CD4-positive, alpha-beta T cell treated with Interferon alpha-2 for 1 hour (primary cell): Measurements from ENCODE around the gene TRIM26.

Source experiments
- DNase-seq, 2 donors: peaks; one replicate each; pipeline ENCODE4 v3.0.0-alpha.2; 2020 to 2022

The TRIM26 gene

GRCh38 chr6:30207619-30208295 lies 5.4 kb downstream of the TRIM26 start:
- DNase-seq, result no peak

- no peak for DNase-seq
Observed at GRCh38 chr6:30206799-30207618, 6.2 kb downstream of the TRIM26 start.

DNA sequence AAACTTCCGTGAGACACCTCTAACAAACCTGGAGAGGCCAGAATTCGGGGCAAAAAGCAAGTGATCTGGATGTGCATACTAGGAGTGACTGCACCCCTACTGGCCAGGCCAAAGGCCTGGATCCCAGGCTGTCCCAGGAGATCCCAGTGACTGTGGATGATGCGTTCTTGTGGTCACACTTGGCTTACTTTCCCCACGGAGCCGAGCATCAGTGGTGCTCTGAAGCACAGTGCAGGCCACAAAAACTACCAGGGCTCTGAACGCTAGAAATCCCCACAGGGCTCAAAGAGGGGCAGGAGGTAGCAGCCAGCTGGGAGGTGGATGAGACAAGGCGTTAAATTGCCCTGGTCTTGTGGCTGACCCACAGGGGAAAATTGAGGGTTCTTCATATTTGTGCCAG lies 7.1 kb downstream of the TRIM26 start:
- no peak for DNase-seq

DNA sequence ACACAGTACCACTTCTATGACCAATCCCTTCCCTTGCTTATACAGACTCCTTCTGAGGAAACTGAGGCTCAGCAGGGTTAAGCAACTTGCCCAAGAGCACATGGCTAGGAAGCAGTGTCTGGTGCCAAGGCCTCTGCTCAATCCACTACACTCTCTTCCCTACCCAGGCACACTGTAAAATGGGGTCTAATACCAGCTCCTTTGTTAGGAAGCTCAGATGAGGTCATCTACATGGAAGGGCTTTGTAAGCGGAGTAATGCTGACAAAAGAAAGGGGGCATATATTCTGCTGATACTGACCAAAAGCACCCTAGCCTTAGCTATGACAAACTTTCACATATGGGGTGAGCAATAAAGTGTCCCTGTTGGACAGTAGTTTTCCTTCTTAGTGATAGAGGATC lies 9.1 kb downstream of the TRIM26 start:
- no peak for DNase-seq

GRCh38 chr6:30202366-30202765 lies 10.8 kb downstream of the TRIM26 start:
- no peak for DNase-seq

DNA sequence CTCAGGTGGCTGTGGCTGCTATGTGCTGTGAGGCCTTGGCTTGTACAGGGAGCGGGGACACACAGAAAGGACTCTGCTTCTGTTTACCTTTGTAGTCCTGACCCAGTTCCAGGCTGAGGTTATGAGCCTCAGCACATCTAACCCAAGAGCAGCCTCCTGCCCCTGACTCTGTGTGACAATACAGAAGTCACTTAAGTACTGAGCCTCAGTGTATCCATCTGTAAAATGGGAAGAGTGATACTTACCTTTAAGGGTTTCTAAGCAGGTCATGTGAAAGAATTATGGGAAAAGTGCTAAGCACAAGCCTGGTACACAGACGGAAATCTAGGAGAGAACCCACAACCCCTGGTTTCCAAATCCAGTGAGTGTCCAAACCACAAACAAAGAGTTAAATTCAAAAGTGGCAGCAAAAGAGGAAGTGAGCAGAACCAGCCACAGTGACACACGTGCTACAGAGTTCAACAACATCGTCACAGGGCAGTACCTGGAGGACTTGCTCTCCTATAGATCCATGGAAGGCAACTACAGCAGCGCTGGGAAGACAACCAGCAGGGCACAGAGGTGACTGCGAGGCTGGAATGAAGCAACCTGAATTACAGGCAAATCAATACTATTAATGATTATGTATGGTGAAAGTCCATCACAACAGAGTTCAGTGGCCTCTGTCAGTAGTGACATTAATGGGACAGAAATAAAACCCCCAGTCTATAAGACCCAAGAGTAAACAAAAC lies 12.5 kb downstream of the TRIM26 start:
- DNase-seq, result peak in 1 of 2 donors; percentile 37

DNA sequence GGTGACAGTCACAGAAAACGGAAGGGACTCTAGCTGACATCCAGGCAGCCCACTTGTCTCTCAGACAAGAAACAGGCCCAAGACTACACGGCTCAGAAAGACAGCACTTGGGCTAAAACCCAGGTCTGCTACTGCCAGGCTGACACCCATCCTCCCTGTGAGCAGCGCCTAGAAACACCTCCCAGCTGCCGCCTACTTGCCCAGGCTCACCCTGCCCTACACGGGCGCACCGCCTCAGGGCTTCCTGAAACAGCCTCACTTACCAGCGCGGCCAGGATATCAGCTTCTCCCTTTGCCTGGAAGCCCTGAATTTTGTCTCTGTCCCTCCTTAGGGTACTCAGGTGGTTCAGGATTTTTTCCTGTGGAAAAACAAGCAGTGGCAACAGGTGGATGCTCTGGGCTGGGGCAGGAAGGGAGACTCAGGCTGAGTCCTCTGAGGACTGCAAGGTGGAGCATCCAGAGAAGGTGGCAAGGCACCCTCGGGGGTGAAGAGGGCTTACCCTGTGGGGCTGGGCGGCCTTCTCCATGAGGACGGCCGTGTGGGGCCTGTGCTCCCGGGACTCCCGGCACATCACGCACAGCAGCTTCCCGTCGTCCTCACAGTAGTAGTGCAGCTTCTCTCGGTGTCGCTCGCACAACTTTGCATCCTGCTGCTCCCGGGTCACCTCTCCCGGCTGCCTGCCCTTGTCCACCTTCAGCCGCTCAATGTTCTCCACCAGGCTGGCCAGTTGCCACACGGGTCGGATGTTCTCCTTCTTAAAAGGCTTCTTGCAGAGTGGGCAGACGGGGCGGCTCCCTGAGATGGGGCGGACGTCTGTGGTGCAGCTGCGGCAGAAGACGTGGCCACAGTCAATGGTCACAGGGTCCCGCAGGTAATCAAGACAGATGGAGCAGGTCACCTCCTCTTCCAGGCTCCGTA lies 14.8 kb downstream of the TRIM26 start:
- DNase-seq, result no peak

DNA sequence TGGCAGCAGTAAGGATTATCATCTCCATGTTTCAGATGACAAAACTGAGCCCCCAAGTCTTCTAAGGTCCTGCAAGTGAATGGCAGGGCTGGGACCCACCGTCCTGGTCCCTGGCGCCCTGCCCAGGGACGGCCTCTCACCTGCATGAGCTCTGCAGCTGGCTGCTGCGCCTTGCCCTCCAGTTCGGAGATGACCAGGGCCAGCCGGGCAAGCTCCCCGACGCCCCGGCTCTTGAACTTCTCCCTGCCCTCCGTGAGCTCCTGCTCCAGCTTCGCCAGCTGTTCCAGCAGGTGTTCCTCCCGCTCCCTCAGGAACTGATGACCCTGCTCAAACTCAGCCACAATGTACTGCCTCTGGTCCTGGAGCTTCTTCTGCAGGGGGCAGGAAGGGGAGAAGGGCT lies 16.8 kb downstream of the TRIM26 start:
- DNase-seq, result no peak

DNA sequence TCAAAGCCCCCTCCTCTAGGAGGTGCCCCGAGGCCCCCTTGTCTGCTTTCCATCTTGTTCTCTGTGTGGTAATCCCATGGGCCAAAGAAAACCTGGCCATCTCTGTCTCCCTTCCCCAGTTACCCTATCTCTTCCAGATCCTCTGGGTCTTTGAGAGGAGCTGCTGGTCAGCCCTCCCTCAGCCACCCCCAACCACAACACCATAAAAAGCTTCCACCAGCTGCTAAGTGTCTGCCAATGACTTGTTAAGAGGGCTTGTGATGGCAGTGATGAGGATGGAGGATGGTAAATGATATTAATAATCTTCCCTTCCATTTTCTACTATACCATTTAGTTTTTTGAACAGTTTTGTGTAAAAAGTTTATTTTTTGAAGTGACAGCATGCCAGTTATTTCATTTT lies 17.3 kb downstream of the TRIM26 start:
- no peak for DNase-seq

DNA sequence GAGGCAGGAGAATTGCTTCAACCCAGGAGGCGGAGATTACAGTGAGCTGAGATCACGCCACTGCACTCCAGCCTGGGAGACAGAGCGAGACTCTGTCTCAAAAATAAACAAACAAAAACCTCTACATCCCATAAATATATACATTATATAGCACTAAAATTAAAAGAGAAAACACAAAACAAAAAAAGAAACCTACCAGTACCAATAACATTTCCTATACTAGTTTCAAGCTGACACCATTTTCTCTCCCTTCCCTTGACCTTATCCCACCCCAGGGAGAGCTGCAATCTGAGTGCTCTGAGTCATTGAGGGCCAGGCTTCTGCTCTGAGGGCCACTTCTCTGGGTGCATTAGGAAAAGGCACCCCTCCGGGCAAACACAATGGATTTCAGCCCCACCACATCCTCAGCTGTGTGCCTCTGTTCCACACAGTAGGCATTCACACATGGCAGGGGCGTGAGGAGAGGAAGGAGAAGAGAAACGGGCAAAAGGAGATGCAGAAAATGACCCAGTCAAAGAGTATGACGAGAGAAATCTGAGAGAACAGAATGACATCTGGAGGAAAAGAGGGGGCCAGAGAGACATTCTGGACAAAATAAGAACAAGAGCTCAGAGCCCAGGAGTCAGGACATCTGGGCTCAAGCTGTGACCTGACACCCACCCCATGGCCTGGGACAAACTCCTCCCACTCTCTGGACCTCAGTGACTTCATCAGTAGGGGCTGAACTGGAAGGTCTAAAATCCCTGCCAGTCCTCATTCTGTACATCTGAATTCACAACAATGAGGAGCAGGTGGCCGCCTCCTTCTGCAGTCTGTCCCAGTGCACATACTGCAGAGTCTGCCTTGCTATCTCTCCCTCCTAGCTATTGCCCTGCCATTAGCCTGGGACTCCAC lies 18.2 kb downstream of the TRIM26 start:
- DNase-seq, result no peak

DNA sequence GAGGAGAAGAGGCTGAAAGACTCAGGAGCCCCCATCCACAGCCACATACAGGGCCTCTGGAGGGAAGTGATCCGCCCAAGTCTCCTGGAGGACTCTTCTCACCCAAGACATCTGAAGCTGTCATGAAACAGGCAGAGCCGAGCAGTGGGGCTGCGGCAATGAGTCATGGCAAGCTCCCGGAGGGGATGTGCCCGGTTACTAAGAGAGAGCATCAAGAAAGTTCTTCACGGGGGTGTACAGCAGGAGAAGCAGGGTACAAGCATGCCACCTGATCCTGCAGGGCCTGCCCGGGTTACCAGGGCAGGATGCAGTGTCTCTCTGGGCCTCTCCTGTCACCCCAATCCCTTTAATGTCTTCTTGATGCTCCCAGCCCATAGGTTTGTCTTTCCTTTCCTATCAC lies 21.1 kb downstream of the TRIM26 start:
- DNase-seq, result no peak

DNA sequence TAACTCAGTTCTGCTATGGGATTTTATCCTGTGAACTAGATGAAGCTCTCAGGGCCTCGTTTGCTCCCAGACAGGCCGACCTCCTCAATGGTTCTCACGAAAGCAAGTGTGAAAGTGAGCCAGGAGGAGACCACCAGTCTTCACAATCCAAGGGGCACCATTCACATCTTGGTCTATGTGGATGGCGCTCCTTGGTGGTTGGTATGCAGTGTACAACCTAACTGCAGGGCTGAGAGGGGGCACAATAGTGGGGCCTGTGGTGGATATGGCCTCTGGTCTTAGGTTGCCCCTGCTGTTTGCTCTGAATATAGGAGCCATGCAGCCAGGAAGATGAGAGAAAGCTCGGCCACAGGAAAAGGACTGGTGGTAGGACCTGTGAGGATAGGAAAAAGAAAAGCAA lies 24.7 kb downstream of the TRIM26 start:
- DNase-seq, result no peak

DNA sequence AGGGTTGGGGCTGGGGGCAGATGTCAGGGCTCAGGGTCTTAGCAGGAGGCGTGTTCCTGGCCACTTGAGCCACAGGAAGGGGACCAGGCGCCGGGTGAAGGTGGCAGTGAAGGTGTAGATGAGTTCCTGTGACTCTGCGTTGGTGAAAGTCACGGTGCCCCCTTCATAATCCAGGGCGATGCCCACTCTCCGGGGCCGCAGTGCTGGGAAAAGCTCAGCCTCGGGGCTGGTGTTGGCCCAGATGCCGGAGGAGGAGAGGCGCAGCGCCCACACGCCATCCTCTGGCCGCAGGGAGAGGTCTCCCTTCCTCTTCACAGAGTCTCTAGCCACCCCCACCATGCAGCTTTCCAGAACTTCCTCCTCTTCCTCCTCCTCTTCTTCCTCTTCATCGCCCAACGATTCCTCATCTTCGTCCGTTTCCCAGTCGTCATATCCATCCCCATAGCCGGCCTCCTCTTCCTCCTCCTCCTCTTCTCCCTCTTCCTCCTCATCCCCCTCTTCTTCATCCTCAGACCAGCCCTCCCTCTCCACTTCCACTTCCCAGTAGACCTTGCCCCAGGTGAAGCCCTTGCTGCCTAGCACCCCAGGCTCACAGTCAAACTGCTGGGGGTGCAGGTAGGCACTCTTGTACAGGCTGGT lies 27.2 kb downstream of the TRIM26 start:
- no peak for DNase-seq

GRCh38 chr6:30184417-30185031 lies 28.7 kb downstream of the TRIM26 start:
- DNase-seq, result no peak

- DNase-seq, result no peak
Observed at GRCh38 chr6:30180145-30180544, 33.1 kb downstream of the TRIM26 start.

GRCh38 chr6:30178837-30179236 lies 34.4 kb downstream of the TRIM26 start:
- DNase-seq, result no peak

DNA sequence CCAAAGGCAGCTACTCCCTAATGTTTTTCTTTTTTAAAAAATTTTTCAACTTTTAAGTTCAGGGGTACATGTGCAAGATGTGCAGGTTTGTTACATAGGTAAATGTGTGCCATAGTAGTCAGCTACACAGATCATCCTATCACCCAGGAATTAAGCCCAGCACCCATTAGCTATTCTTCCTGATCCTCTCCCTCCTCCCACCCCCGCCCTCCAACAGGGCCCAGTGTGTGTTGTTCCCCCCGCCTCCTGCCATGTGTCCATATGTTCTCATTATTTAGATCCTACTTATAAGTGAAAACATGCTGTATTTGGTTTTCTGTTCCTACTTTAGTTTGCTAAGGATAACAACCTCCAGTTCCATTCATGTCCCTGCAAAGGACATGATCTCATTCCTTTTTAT lies 37.4 kb downstream of the TRIM26 start:
- DNase-seq, result no peak

DNA sequence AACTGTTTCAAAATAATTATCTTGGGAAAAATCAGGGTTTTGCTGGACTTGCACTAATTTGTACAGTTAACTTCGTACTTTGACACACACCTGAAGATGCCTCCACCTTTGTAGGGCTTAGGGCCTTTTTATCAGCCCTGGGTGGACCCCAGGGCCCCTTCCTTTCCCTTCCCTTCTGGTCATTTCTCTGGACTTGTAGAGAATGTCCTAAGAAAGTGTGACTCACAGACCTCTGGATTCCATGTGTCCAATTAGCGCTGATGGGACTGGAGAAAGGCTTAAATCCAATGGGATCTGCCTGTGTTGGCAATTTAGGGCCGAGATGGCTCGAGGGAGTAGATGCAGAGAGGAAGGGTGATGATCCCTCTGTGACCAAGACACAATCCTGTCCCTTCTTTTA lies 40.5 kb downstream of the TRIM26 start:
- DNase-seq, result no peak

- DNase-seq, result no peak
Observed at GRCh38 chr6:30171677-30172471, 41.3 kb downstream of the TRIM26 start.
